Adrenal gland (tissue), 5 donors: ENCODE measurements around the gene GPAM.
"Not testable (repeated sequence)": the region's sequence is repeated elsewhere in the genome, so short reads cannot be mapped to it uniquely, and the experiment has no call there.

Experiments
- CTCF ChIP-seq, 6 experiments: fragments of 450-650 bp in 4 of 6; fragments of 200-600 bp in 2 of 6; sonication (generic) in 1 of 6; IDR thresholded peaks; 1 replicate in 5 of 6; 2 replicates in 1 of 6; pipeline versions ENCODE4 v1.5.1 to v1.8.0; 2016 to 2021; ENCODE audit warnings: antibody characterized with exemption in 6 of 6, mild to moderate bottlenecking in 2 of 6, moderate library complexity in 1 of 6
- POLR2A ChIP-seq, 2 donors: fragments of 450-650 bp; IDR thresholded peaks; one replicate each; pipeline ENCODE4 v1.6.1; 2017; ENCODE audit warnings: antibody characterized with exemption in 2 of 2, mild to moderate bottlenecking in 2 of 2, moderate library complexity in 1 of 2
- donor health status: DM: no; HTN: no; CAD: no.

- TF ChIP-seq CTCF, POLR2A (IDR thresholded peaks at IDR 0.05): not testable (repeated sequence)
Observed at GRCh38 chr10:112228366-112229088, 45.0 kb upstream of the GPAM start.
